Common myeloid progenitor, CD34-positive (primary cell): ENCODE data around the gene NIPAL4.
A peak's percentile ranks its signal among the peaks of the same experiment; 100 is the strongest.

Source experiments
- CTCF ChIA-PET: fragments of 350-600 bp; sonication (Branson Sonifier 250); formaldehyde crosslinking; loops from one replicate; lab custom pipeline; 2021; ENCODE audit warnings: antibody characterized with exemption; lab: Charles Lee
- POLR2A ChIA-PET: fragments of 350-600 bp; sonication (Branson Sonifier 250); formaldehyde crosslinking; loops from one replicate; lab custom pipeline; 2021; ENCODE audit warnings: antibody characterized with exemption; lab: Charles Lee
- DNase-seq, 3 donors: peaks; one replicate each; pipeline versions ENCODE4 v3.0.0 to v3.0.0-alpha.2; 2013
- H3K27ac ChIP-seq, 2 experiments: 1 replicate in 1 of 2; 2 replicates in 1 of 2; pipeline ENCODE4 v1.7.0; 2013; ENCODE audit warnings: inconsistent platforms in 2 of 2, low read length in 2 of 2, mild to moderate bottlenecking in 2 of 2, low read depth in 1 of 2, moderate library complexity in 1 of 2; ENCODE audit not compliant: severe bottlenecking in 2 of 2, insufficient read depth in 1 of 2, poor library complexity in 1 of 2
- H3K27me3 ChIP-seq, 5 experiments: replicated peaks in 2 of 5; 1 replicate in 3 of 5; 2 replicates in 2 of 5; pipeline versions ENCODE4 v1.6.1 to v1.7.0; 2013; ENCODE audit warnings: low read length in 4 of 5, mild to moderate bottlenecking in 2 of 5, moderate library complexity in 2 of 5, inconsistent platforms in 1 of 5; ENCODE audit not compliant: insufficient read depth in 5 of 5, control insufficient read depth in 4 of 5
- H3K36me3 ChIP-seq, 4 experiments: 1 replicate in 2 of 4; 2 replicates in 2 of 4; pipeline versions ENCODE4 v1.6.1 to v1.7.0; 2013; ENCODE audit warnings: low read length in 3 of 4, control low read depth in 1 of 4, mild to moderate bottlenecking in 1 of 4; ENCODE audit not compliant: control insufficient read depth in 4 of 4, insufficient read depth in 4 of 4
- H3K4me1 ChIP-seq, 4 experiments: 1 replicate in 3 of 4; 2 replicates in 1 of 4; pipeline versions ENCODE4 v1.6.1 to v1.7.1; 2013; ENCODE audit warnings: low read length in 3 of 4, mild to moderate bottlenecking in 3 of 4, control low read depth in 1 of 4, inconsistent platforms in 1 of 4, moderate library complexity in 1 of 4; ENCODE audit not compliant: control insufficient read depth in 4 of 4, insufficient read depth in 4 of 4; ENCODE audit errors: control extremely low read depth in 1 of 4
- H3K4me3 ChIP-seq, 7 experiments: 1 replicate in 4 of 7; 2 replicates in 3 of 7; pipeline versions ENCODE4 v1.5.1 to v1.7.0; 2013; ENCODE audit warnings: mild to moderate bottlenecking in 7 of 7, low read length in 6 of 7, moderate library complexity in 6 of 7, inconsistent platforms in 2 of 7, low read depth in 2 of 7, control low read depth in 1 of 7; ENCODE audit not compliant: insufficient read depth in 4 of 7, control insufficient read depth in 1 of 7; ENCODE audit errors: extremely low read depth in 1 of 7
- H3K9me3 ChIP-seq, 5 experiments: 1 replicate in 4 of 5; 2 replicates in 1 of 5; pipeline versions ENCODE4 v1.6.1 to v1.7.1; 2013; ENCODE audit warnings: low read length in 4 of 5, mild to moderate bottlenecking in 2 of 5, inconsistent platforms in 1 of 5, low read depth in 1 of 5, moderate library complexity in 1 of 5; ENCODE audit not compliant: control insufficient read depth in 4 of 5, insufficient read depth in 2 of 5; ENCODE audit errors: control extremely low read depth in 1 of 5
- WGBS: methylation state at CpG from one replicate; pipeline ENCODE4 v1.1.5; 2013; ENCODE audit not compliant: insufficient coverage; 5-methylcytosine and 5-hydroxymethylcytosine counted together

Gene NIPAL4

GRCh38 chr5:157491471-157491995 lies 31.5 kb downstream of the NIPAL4 start:
- no peaks in the 10 kb centered on the region for H3K4me1 ChIP-seq
- no peaks in the 10 kb centered on the region for H3K9me3 ChIP-seq
- no peak overlapping the region for H3K27ac ChIP-seq
- no peak for DNase-seq
- CTCF ChIA-PET, result no interaction called here
- WGBS, result 95% methylated on average over 11 of the region's 11 CpGs
- H3K27me3 ChIP-seq, result no peaks in the 10 kb centered on the region
- no peak overlapping the region for H3K4me3 ChIP-seq
- H3K36me3 ChIP-seq, result no peaks in the 10 kb centered on the region
- POLR2A ChIA-PET, result no interaction called here

- H3K9me3 ChIP-seq, result no peaks in the 10 kb centered on the region
- no peak overlapping the region for H3K4me3 ChIP-seq
- CTCF ChIA-PET, result interaction anchor here (1.0 to 1.4 kb wide), 2 partner anchors 8 to 14 kb away, joined by 3 read pairs; no protein-coding TSS in a partner anchor
- H3K36me3 ChIP-seq, result no peaks in the 10 kb centered on the region
- no peak for DNase-seq
- POLR2A ChIA-PET, result no interaction called here
- no peaks in the 10 kb centered on the region for H3K27me3 ChIP-seq
- no peak overlapping the region for H3K27ac ChIP-seq
- no peaks in the 10 kb centered on the region for H3K4me1 ChIP-seq
- WGBS, result 95% methylated on average over 9 of the region's 9 CpGs
Measured at GRCh38 chr5:157492886-157493285, 32.9 kb downstream of the NIPAL4 start.

GRCh38 chr5:157494178-157494832 lies 34.3 kb downstream of the NIPAL4 start:
- POLR2A ChIA-PET, result no interaction called here
- Histone ChIP-seq H3K4me3 (no peak overlapping the region), H3K27me3 (no peaks in the 10 kb centered on the region), H3K9me3 (no peaks in the 10 kb centered on the region), H3K36me3 (peaks cover 0 to 2% (median 0%) of the 10 kb centered on the region in 4 experiments), H3K4me1 (no peaks in the 10 kb centered on the region), H3K27ac (no peak overlapping the region)
- peak in 2 of 3 donors; percentile 15 to 16 for DNase-seq
- CTCF ChIA-PET, result interaction anchor here (0.6 kb wide), 1 partner anchor 344 kb away, joined by 3 read pairs; no protein-coding TSS in a partner anchor
- WGBS, result 94% methylated on average over 3 of the region's 5 CpGs

GRCh38 chr5:157496864-157497263 lies 36.9 kb downstream of the NIPAL4 start:
- POLR2A ChIA-PET, result no interaction called here

GRCh38 chr5:157497875-157498611 lies 38.0 kb downstream of the NIPAL4 start:
- Histone ChIP-seq H3K27ac (no peak overlapping the region), H3K27me3 (no peaks in the 10 kb centered on the region), H3K4me3 (no peak overlapping the region), H3K9me3 (no peaks in the 10 kb centered on the region), H3K4me1 (peaks cover 7 to 21% (median 13%) of the 10 kb centered on the region in 4 experiments), H3K36me3 (peaks cover 0 to 2% (median 0%) of the 10 kb centered on the region in 4 experiments)
- WGBS, result 93% methylated on average over 7 of the region's 10 CpGs
- ChIA-PET POLR2A (no interaction called here), CTCF (interaction anchor here (1.0 kb wide), 1 partner anchor 20 kb away, joined by 3 read pairs; no protein-coding TSS in a partner anchor)
- no peak for DNase-seq

More at GRCh38 chr5:157496864-157497263, 36.9 kb downstream of the NIPAL4 start:
- H3K27me3 ChIP-seq, result no peaks in the 10 kb centered on the region
- DNase-seq, result no peak
- H3K4me1 ChIP-seq, result peaks cover 5 to 9% (median 7%) of the 10 kb centered on the region in 4 experiments
- 82% methylated on average over 2 of the region's 8 CpGs for WGBS
- H3K4me3 ChIP-seq, result no peak overlapping the region
- peaks cover 0 to 2% (median 0%) of the 10 kb centered on the region in 4 experiments for H3K36me3 ChIP-seq
- H3K27ac ChIP-seq, result no peak overlapping the region
- CTCF ChIA-PET, result no interaction called here
- H3K9me3 ChIP-seq, result no peaks in the 10 kb centered on the region

- CTCF ChIA-PET, result interaction anchor here (0.8 kb wide), 1 partner anchor 13 kb away, joined by 3 read pairs; no protein-coding TSS in a partner anchor
- POLR2A ChIA-PET, result no interaction called here
- WGBS, result 6% methylated on average over 4 of the region's 8 CpGs
Measured at GRCh38 chr5:157502143-157502647, 42.2 kb downstream of the NIPAL4 start.

More at GRCh38 chr5:157502143-157502647, 42.2 kb downstream of the NIPAL4 start:
- Histone ChIP-seq H3K4me1 (peaks cover 7 to 26% (median 14%) of the 10 kb centered on the region in 4 experiments), H3K27me3 (no peaks in the 10 kb centered on the region), H3K9me3 (no peaks in the 10 kb centered on the region), H3K36me3 (peaks cover 0 to 2% (median 0%) of the 10 kb centered on the region in 4 experiments), H3K27ac (no peak overlapping the region), H3K4me3 (no peak overlapping the region)
- DNase-seq, result peak; percentile 14 to 81 (median 73)
